ENCODE data around the gene ARMC3. TPM values are rescaled to one million over a fixed set of nuclear protein-coding genes. Genes with fewer than 3 reads are reported as not detected.
A peak's percentile ranks its signal among the peaks of the same experiment; 100 is the strongest.
"Not testable (repeated sequence)": the region's sequence is repeated elsewhere in the genome, so short reads cannot be mapped to it uniquely, and the experiment has no call there.

Gene ARMC3
- total RNA-seq, 6 experiments from 2014 or later: not detected

- TF ChIP-seq CTCF (IDR thresholded peaks at IDR 0.05): no peak
- H3K9me3 Mint-ChIP-seq: no peaks in the 10 kb centered on the region
- no peaks in the 10 kb centered on the region for H3K36me3 Mint-ChIP-seq (ENCODE audit: low read depth)
- DNase-seq: peak; percentile 72
- H3K27ac Mint-ChIP-seq: peak overlapping the region; percentile 44; the same call in 1 of the 2 replicates
- no peaks in the 10 kb centered on the region; the same call in 1 of the 2 replicates for H3K27me3 Mint-ChIP-seq (ENCODE audit: insufficient read depth)
- no peak overlapping the region for H3K4me3 Mint-ChIP-seq
- H3K4me1 Mint-ChIP-seq (ENCODE audit: low read depth): peaks cover 18% of the 10 kb centered on the region
Measured at GRCh38 chr10:23065181-23065948, 137.5 kb downstream of the ARMC3 start.

- TF ChIP-seq CTCF (IDR thresholded peaks at IDR 0.05): no peak
- H3K27ac Mint-ChIP-seq: no peak overlapping the region
- no peaks in the 10 kb centered on the region for H3K27me3 Mint-ChIP-seq (ENCODE audit: insufficient read depth)
- no peaks in the 10 kb centered on the region for H3K9me3 Mint-ChIP-seq
- DNase-seq: no peak
- H3K36me3 Mint-ChIP-seq (ENCODE audit: low read depth): no peaks in the 10 kb centered on the region
- peaks cover 18% of the 10 kb centered on the region for H3K4me1 Mint-ChIP-seq (ENCODE audit: low read depth)
- no peak overlapping the region for H3K4me3 Mint-ChIP-seq
Measured at GRCh38 chr10:23067337-23067736, 139.5 kb downstream of the ARMC3 start.

GRCh38 chr10:23067939-23068775 is 140.3 kb downstream of the ARMC3 start:
- H3K36me3 Mint-ChIP-seq (ENCODE audit: low read depth): no peaks in the 10 kb centered on the region
- peak; percentile 91 for TF ChIP-seq CTCF (IDR thresholded peaks at IDR 0.05)
- peak; percentile 21 for DNase-seq
- no peaks in the 10 kb centered on the region for H3K9me3 Mint-ChIP-seq
- peaks cover 16% of the 10 kb centered on the region for H3K4me1 Mint-ChIP-seq (ENCODE audit: low read depth)
- H3K4me3 Mint-ChIP-seq: no peak overlapping the region
- no peak overlapping the region for H3K27ac Mint-ChIP-seq
- peaks cover 1% of the 10 kb centered on the region; the same call in 1 of the 2 replicates for H3K27me3 Mint-ChIP-seq (ENCODE audit: insufficient read depth)

GRCh38 chr10:23069019-23069815 is 141.4 kb downstream of the ARMC3 start:
- Mint-ChIP-seq H3K36me3 (ENCODE audit: low read depth) (no peaks in the 10 kb centered on the region), H3K9me3 (no peaks in the 10 kb centered on the region), H3K27me3 (ENCODE audit: insufficient read depth) (peaks cover 4% of the 10 kb centered on the region), H3K27ac (no peak overlapping the region), H3K4me1 (ENCODE audit: low read depth) (peaks cover 8% of the 10 kb centered on the region), H3K4me3 (no peak overlapping the region)
- no peak for TF ChIP-seq CTCF (IDR thresholded peaks at IDR 0.05)
- no peak for DNase-seq

- H3K36me3 Mint-ChIP-seq (ENCODE audit: low read depth); H3K4me3 Mint-ChIP-seq; H3K27me3 Mint-ChIP-seq (ENCODE audit: insufficient read depth); DNase-seq; H3K4me1 Mint-ChIP-seq (ENCODE audit: low read depth); H3K27ac Mint-ChIP-seq; H3K9me3 Mint-ChIP-seq: not testable (repeated sequence)
Measured at GRCh38 chr10:23070092-23070912, 142.4 kb downstream of the ARMC3 start.
